ENCODE measurements around the gene CRPPA.

CRPPA gene

GRCh38 chr7:16422917-16423316 is 1.6 kb upstream of the CRPPA start:
- DNase-seq = no peak

GRCh38 chr7:16422103-16422435 is 731 bp upstream of the CRPPA start:
- DNase-seq = no peak

- DNase-seq = peak; percentile 72
Measured at GRCh38 chr7:16420649-16421332, 547 bp downstream of the CRPPA start.

GRCh38 chr7:16420329-16420648 is 1.0 kb downstream of the CRPPA start:
- DNase-seq = no peak

- no peak for DNase-seq
Measured at GRCh38 chr7:16419859-16420258, 1.5 kb downstream of the CRPPA start.

- no peak for DNase-seq
Measured at GRCh38 chr7:16419126-16419525, 2.2 kb downstream of the CRPPA start.

GRCh38 chr7:16417906-16418305 is 3.4 kb downstream of the CRPPA start:
- DNase-seq = no peak

GRCh38 chr7:16416289-16417282 is 4.8 kb downstream of the CRPPA start:
- DNase-seq = no peak

- no peak for DNase-seq
Measured at GRCh38 chr7:16412274-16413254, 8.8 kb downstream of the CRPPA start.

- DNase-seq = no peak
Measured at GRCh38 chr7:16411391-16411790, 9.9 kb downstream of the CRPPA start.

GRCh38 chr7:16409777-16410176 is 11.6 kb downstream of the CRPPA start:
- no peak for DNase-seq

- no peak for DNase-seq
Measured at GRCh38 chr7:16404636-16405035, 16.7 kb downstream of the CRPPA start.

- no peak for DNase-seq
Measured at GRCh38 chr7:16403475-16403874, 17.9 kb downstream of the CRPPA start.

GRCh38 chr7:16402940-16403339 is 18.4 kb downstream of the CRPPA start:
- no peak for DNase-seq

GRCh38 chr7:16402091-16402490 is 19.2 kb downstream of the CRPPA start:
- DNase-seq = no peak

- DNase-seq = no peak
Measured at GRCh38 chr7:16400893-16401275, 20.5 kb downstream of the CRPPA start.

- DNase-seq = no peak
Measured at GRCh38 chr7:16399916-16400892, 21.1 kb downstream of the CRPPA start.

- DNase-seq = no peak
Measured at GRCh38 chr7:16399265-16399831, 22.0 kb downstream of the CRPPA start.

GRCh38 chr7:16398146-16399017 is 23.0 kb downstream of the CRPPA start:
- DNase-seq = no peak

- no peak for DNase-seq
Measured at GRCh38 chr7:16397501-16398145, 23.7 kb downstream of the CRPPA start.

Data from NCI-H446 treated with DMSO at 0.1 percent for 48 hours (cell line).